ENCODE data around the gene MAZ. TPM values are rescaled to one million over a fixed set of nuclear protein-coding genes. Genes with fewer than 3 reads are reported as not detected.

MAZ gene
- total and polyA plus RNA-seq, 2 experiments from 2014 or later, result 76.8 to 215 TPM

GRCh38 chr16:29809031-29809747 lies 2.9 kb downstream of the MAZ start:
- H3K27ac ChIP-seq, result 0 out of 2 replicates have a peak overlapping the region, but pooled peaks have one; percentile 74
- H3K4me3 ChIP-seq, result peak overlapping the region; percentile 80
- no peaks in the 10 kb centered on the region for H3K9me3 ChIP-seq (ENCODE audit: low read depth)
- H3F3A ChIP-seq (ENCODE audit: insufficient read depth), result peaks cover 24% of the 10 kb centered on the region
- peak overlapping the region; percentile 86 for H3K9ac ChIP-seq
- no peaks in the 10 kb centered on the region for H3K9me2 ChIP-seq (ENCODE audit: insufficient read depth)
- no peak for TF ChIP-seq EZH2 (IDR thresholded peaks at IDR 0.05; ENCODE audit: insufficient read depth, poor library complexity, severe bottlenecking)
- TF ChIP-seq EZH2phosphoT487 (IDR thresholded peaks at IDR 0.05; ENCODE audit: insufficient read depth, low read depth), result no peak
- peak overlapping the region; percentile 5 for H3K4me2 ChIP-seq (ENCODE audit: unreplicated experiment)
- no peak overlapping the region for H2AFZ ChIP-seq
- no peak for DNase-seq
- no peaks in the 10 kb centered on the region for H3K36me3 ChIP-seq (ENCODE audit: low read depth)
- no peaks in the 10 kb centered on the region for H3K27me3 ChIP-seq (replicated peaks; ENCODE audit: insufficient read depth)
- WGBS, 2 experiments (ENCODE audit: low coverage in 1 of 2, low lambda C conversion rate in 2 of 2, missing lambda C conversion rate in 2 of 2), result 72 to 89% methylated on average over 21 to 27 of the region's 31 CpGs
- H3K79me2 ChIP-seq (ENCODE audit: insufficient read depth), result peaks cover 22% of the 10 kb centered on the region
- no peaks in the 10 kb centered on the region for H4K20me1 ChIP-seq (ENCODE audit: insufficient read depth)
- H3K4me1 ChIP-seq (ENCODE audit: insufficient read depth), result peaks cover 27% of the 10 kb centered on the region
- in situ Hi-C loops (cut with MboI), result no loop called here

GRCh38 chr16:29809850-29810698 lies 3.7 kb downstream of the MAZ start:
- Histone ChIP-seq H3K79me2 (ENCODE audit: insufficient read depth) (peaks cover 22% of the 10 kb centered on the region), H3F3A (ENCODE audit: insufficient read depth) (peaks cover 20% of the 10 kb centered on the region; the same call in 1 of the 2 replicates), H4K20me1 (ENCODE audit: insufficient read depth) (no peaks in the 10 kb centered on the region), H3K9me3 (ENCODE audit: low read depth) (no peaks in the 10 kb centered on the region), H3K36me3 (ENCODE audit: low read depth) (no peaks in the 10 kb centered on the region), H3K27ac (peak overlapping the region; percentile 74), H3K9ac (peak overlapping the region; percentile 86), H2AFZ (no peak overlapping the region), H3K27me3 (replicated peaks; ENCODE audit: insufficient read depth) (no peaks in the 10 kb centered on the region), H3K4me3 (0 out of 2 replicates have a peak overlapping the region, but pooled peaks have one; percentile 77), H3K4me2 (ENCODE audit: unreplicated experiment) (no peak overlapping the region), H3K9me2 (ENCODE audit: insufficient read depth) (no peaks in the 10 kb centered on the region), H3K4me1 (ENCODE audit: insufficient read depth) (peaks cover 26% of the 10 kb centered on the region)
- WGBS, 2 experiments (ENCODE audit: low coverage in 1 of 2, low lambda C conversion rate in 2 of 2, missing lambda C conversion rate in 2 of 2), result 72 to 79% methylated on average over 20 to 23 of the region's 23 CpGs
- peak; percentile 54 for DNase-seq
- TF ChIP-seq EZH2 (IDR thresholded peaks at IDR 0.05; ENCODE audit: insufficient read depth, poor library complexity, severe bottlenecking) (no peak), EZH2phosphoT487 (IDR thresholded peaks at IDR 0.05; ENCODE audit: insufficient read depth, low read depth) (no peak)
- in situ Hi-C loops (cut with MboI), result loop anchor here (10.0 kb wide), 1 partner anchor 205 kb away; the partner anchor contains the start of gene DOC2A

- Histone ChIP-seq H3K27me3 (replicated peaks; ENCODE audit: insufficient read depth) (no peaks in the 10 kb centered on the region), H3K27ac (peak overlapping the region; percentile 74), H3K36me3 (ENCODE audit: low read depth) (no peaks in the 10 kb centered on the region), H3K9me3 (ENCODE audit: low read depth) (no peaks in the 10 kb centered on the region), H4K20me1 (ENCODE audit: insufficient read depth) (no peaks in the 10 kb centered on the region), H3K9me2 (ENCODE audit: insufficient read depth) (no peaks in the 10 kb centered on the region), H2AFZ (no peak overlapping the region), H3K4me1 (ENCODE audit: insufficient read depth) (peaks cover 29% of the 10 kb centered on the region), H3K79me2 (ENCODE audit: insufficient read depth) (peaks cover 22% of the 10 kb centered on the region), H3K4me3 (peak overlapping the region; percentile 77), H3F3A (ENCODE audit: insufficient read depth) (peaks cover 20% of the 10 kb centered on the region; the same call in 1 of the 2 replicates), H3K9ac (peak overlapping the region; percentile 71), H3K4me2 (ENCODE audit: unreplicated experiment) (peak overlapping the region; percentile 89)
- no peak for TF ChIP-seq EZH2phosphoT487 (IDR thresholded peaks at IDR 0.05; ENCODE audit: insufficient read depth, low read depth)
- TF ChIP-seq EZH2 (IDR thresholded peaks at IDR 0.05; ENCODE audit: insufficient read depth, poor library complexity, severe bottlenecking), result no peak
- in situ Hi-C loops (cut with MboI), result loop anchor here (10.0 kb wide), 1 partner anchor 204 kb away; the partner anchor contains the start of gene DOC2A
- WGBS, 2 experiments (ENCODE audit: low coverage in 1 of 2, low lambda C conversion rate in 2 of 2, missing lambda C conversion rate in 2 of 2), result 22 to 25% methylated on average over 9 of the region's 9 CpGs
- no peak for DNase-seq
Observed at GRCh38 chr16:29810699-29811169, 4.4 kb downstream of the MAZ start.

All from GM23248 (cell line).